NK-92 (cell line): Measurements from ENCODE around the gene CDH13.

Experiments
- DNase-seq: peaks from one replicate; lab custom pipeline; 2025; ENCODE audit not compliant: unreplicated experiment; lab: John Stamatoyannopoulos, UW

The CDH13 gene

GRCh38 chr16:82833378-82833993 lies 206.7 kb downstream of the CDH13 start:
- no peak for DNase-seq

GRCh38 chr16:82834151-82834815 lies 207.5 kb downstream of the CDH13 start:
- no peak for DNase-seq

- no peak for DNase-seq
Observed at GRCh38 chr16:82835487-82836155, 208.9 kb downstream of the CDH13 start.

GRCh38 chr16:82841108-82841507 lies 214.3 kb downstream of the CDH13 start:
- no peak for DNase-seq

GRCh38 chr16:82843606-82844271 lies 217.0 kb downstream of the CDH13 start:
- no peak for DNase-seq

- DNase-seq = no peak
Observed at GRCh38 chr16:82845116-82845515, 218.3 kb downstream of the CDH13 start.

GRCh38 chr16:82846806-82847205 lies 220.0 kb downstream of the CDH13 start:
- no peak for DNase-seq

GRCh38 chr16:82848013-82848412 lies 221.2 kb downstream of the CDH13 start:
- DNase-seq = no peak

GRCh38 chr16:82852388-82853008 lies 225.7 kb downstream of the CDH13 start:
- no peak for DNase-seq

GRCh38 chr16:82855471-82855870 lies 228.7 kb downstream of the CDH13 start:
- no peak for DNase-seq

GRCh38 chr16:82857693-82858365 lies 231.1 kb downstream of the CDH13 start:
- DNase-seq = no peak

- DNase-seq = no peak
Observed at GRCh38 chr16:82859662-82860061, 232.9 kb downstream of the CDH13 start.

GRCh38 chr16:82860071-82860470 lies 233.3 kb downstream of the CDH13 start:
- no peak for DNase-seq

- no peak for DNase-seq
Observed at GRCh38 chr16:82862057-82862456, 235.3 kb downstream of the CDH13 start.

GRCh38 chr16:82864332-82865040 lies 237.7 kb downstream of the CDH13 start:
- no peak for DNase-seq

GRCh38 chr16:82865412-82865811 lies 238.6 kb downstream of the CDH13 start:
- no peak for DNase-seq

GRCh38 chr16:82867485-82867884 lies 240.7 kb downstream of the CDH13 start:
- no peak for DNase-seq

- DNase-seq = no peak
Observed at GRCh38 chr16:82874271-82874670, 247.5 kb downstream of the CDH13 start.

GRCh38 chr16:82874672-82875071 lies 247.9 kb downstream of the CDH13 start:
- no peak for DNase-seq

GRCh38 chr16:82876951-82877350 lies 250.2 kb downstream of the CDH13 start:
- no peak for DNase-seq
